Measurements from ENCODE around the gene P2RY2.

The P2RY2 gene

GRCh38 chr11:73265853-73266645, 48.0 kb downstream of the P2RY2 start:
- H3K27ac ChIP-seq (ENCODE audit: insufficient read depth in 1 of 2, low read depth in 1 of 2, low read length in 2 of 2, poor library complexity in 1 of 2, severe bottlenecking in 2 of 2) = no peak overlapping the region
- H3K27me3 ChIP-seq (replicated peaks in 2 of 5; ENCODE audit: control insufficient read depth in 4 of 5, insufficient read depth in 5 of 5, low read length in 4 of 5) = peaks cover 0 to 35% (median 12%) of the 10 kb centered on the region in 5 experiments
- ChIA-PET CTCF (interaction anchor here (1.2 to 14.9 kb wide), 4 partner anchors 22 to 85 kb away, joined by 3 to 154 read pairs (median 8); no protein-coding TSS in a partner anchor), POLR2A (no interaction called here)
- H3K36me3 ChIP-seq (ENCODE audit: control insufficient read depth in 4 of 4, insufficient read depth in 4 of 4, low read length in 3 of 4) = no peaks in the 10 kb centered on the region
- DNase-seq = no peak
- no peak overlapping the region for H3K4me3 ChIP-seq (ENCODE audit: control insufficient read depth in 1 of 7, extremely low read depth in 1 of 7, insufficient read depth in 4 of 7, low read depth in 2 of 7, low read length in 6 of 7)
- peaks cover 0 to 23% (median 7%) of the 10 kb centered on the region in 4 experiments for H3K4me1 ChIP-seq (ENCODE audit: control extremely low read depth in 1 of 4, control insufficient read depth in 4 of 4, insufficient read depth in 4 of 4, low read length in 3 of 4)
- WGBS (ENCODE audit: insufficient coverage) = 100% methylated on average over 3 of the region's 3 CpGs
- H3K9me3 ChIP-seq (ENCODE audit: control extremely low read depth in 1 of 5, control insufficient read depth in 4 of 5, insufficient read depth in 2 of 5, low read depth in 1 of 5, low read length in 4 of 5) = no peaks in the 10 kb centered on the region

- Histone ChIP-seq H3K27me3 (replicated peaks in 2 of 5; ENCODE audit: control insufficient read depth in 4 of 5, insufficient read depth in 5 of 5, low read length in 4 of 5) (peaks cover 0 to 35% (median 12%) of the 10 kb centered on the region in 5 experiments), H3K4me1 (ENCODE audit: control extremely low read depth in 1 of 4, control insufficient read depth in 4 of 4, insufficient read depth in 4 of 4, low read length in 3 of 4) (peaks cover 0 to 29% (median 7%) of the 10 kb centered on the region in 4 experiments), H3K36me3 (ENCODE audit: control insufficient read depth in 4 of 4, insufficient read depth in 4 of 4, low read length in 3 of 4) (no peaks in the 10 kb centered on the region), H3K27ac (ENCODE audit: insufficient read depth in 1 of 2, low read depth in 1 of 2, low read length in 2 of 2, poor library complexity in 1 of 2, severe bottlenecking in 2 of 2) (no peak overlapping the region), H3K9me3 (ENCODE audit: control extremely low read depth in 1 of 5, control insufficient read depth in 4 of 5, insufficient read depth in 2 of 5, low read depth in 1 of 5, low read length in 4 of 5) (no peaks in the 10 kb centered on the region), H3K4me3 (ENCODE audit: control insufficient read depth in 1 of 7, extremely low read depth in 1 of 7, insufficient read depth in 4 of 7, low read depth in 2 of 7, low read length in 6 of 7) (no peak overlapping the region)
- ChIA-PET POLR2A (no interaction called here), CTCF (interaction anchor here (1.2 to 14.9 kb wide), 4 partner anchors 22 to 40 kb away, joined by 3 to 154 read pairs (median 8); no protein-coding TSS in a partner anchor)
- DNase-seq = no peak
- 100% methylated on average over 1 of the region's 4 CpGs for WGBS (ENCODE audit: insufficient coverage)
Measured at GRCh38 chr11:73266646-73267020, 48.6 kb downstream of the P2RY2 start.

- no peaks in the 10 kb centered on the region for H3K9me3 ChIP-seq (ENCODE audit: control extremely low read depth in 1 of 5, control insufficient read depth in 4 of 5, insufficient read depth in 2 of 5, low read depth in 1 of 5, low read length in 4 of 5)
- no peak overlapping the region for H3K27ac ChIP-seq (ENCODE audit: insufficient read depth in 1 of 2, low read depth in 1 of 2, low read length in 2 of 2, poor library complexity in 1 of 2, severe bottlenecking in 2 of 2)
- 100% methylated on average over 2 of the region's 3 CpGs for WGBS (ENCODE audit: insufficient coverage)
- ChIA-PET CTCF (interaction anchor here (0.9 to 14.9 kb wide), 7 partner anchors 21 to 436 kb away, joined by 3 to 154 read pairs (median 4); no protein-coding TSS in a partner anchor), POLR2A (no interaction called here)
- peaks cover 0 to 35% (median 7%) of the 10 kb centered on the region in 4 experiments for H3K4me1 ChIP-seq (ENCODE audit: control extremely low read depth in 1 of 4, control insufficient read depth in 4 of 4, insufficient read depth in 4 of 4, low read length in 3 of 4)
- H3K4me3 ChIP-seq (ENCODE audit: control insufficient read depth in 1 of 7, extremely low read depth in 1 of 7, insufficient read depth in 4 of 7, low read depth in 2 of 7, low read length in 6 of 7) = no peak overlapping the region
- DNase-seq = no peak
- peaks cover 0 to 35% (median 12%) of the 10 kb centered on the region in 5 experiments for H3K27me3 ChIP-seq (replicated peaks in 2 of 5; ENCODE audit: control insufficient read depth in 4 of 5, insufficient read depth in 5 of 5, low read length in 4 of 5)
- no peaks in the 10 kb centered on the region for H3K36me3 ChIP-seq (ENCODE audit: control insufficient read depth in 4 of 4, insufficient read depth in 4 of 4, low read length in 3 of 4)
Measured at GRCh38 chr11:73267122-73267846, 49.2 kb downstream of the P2RY2 start.

GRCh38 chr11:73267906-73268540, 49.9 kb downstream of the P2RY2 start:
- Histone ChIP-seq H3K9me3 (ENCODE audit: control extremely low read depth in 1 of 5, control insufficient read depth in 4 of 5, insufficient read depth in 2 of 5, low read depth in 1 of 5, low read length in 4 of 5) (no peaks in the 10 kb centered on the region), H3K27ac (ENCODE audit: insufficient read depth in 1 of 2, low read depth in 1 of 2, low read length in 2 of 2, poor library complexity in 1 of 2, severe bottlenecking in 2 of 2) (no peak overlapping the region), H3K36me3 (ENCODE audit: control insufficient read depth in 4 of 4, insufficient read depth in 4 of 4, low read length in 3 of 4) (no peaks in the 10 kb centered on the region), H3K4me1 (ENCODE audit: control extremely low read depth in 1 of 4, control insufficient read depth in 4 of 4, insufficient read depth in 4 of 4, low read length in 3 of 4) (peaks cover 0 to 42% (median 7%) of the 10 kb centered on the region in 4 experiments), H3K27me3 (replicated peaks in 2 of 5; ENCODE audit: control insufficient read depth in 4 of 5, insufficient read depth in 5 of 5, low read length in 4 of 5) (peaks cover 0 to 31% (median 9%) of the 10 kb centered on the region in 5 experiments), H3K4me3 (ENCODE audit: control insufficient read depth in 1 of 7, extremely low read depth in 1 of 7, insufficient read depth in 4 of 7, low read depth in 2 of 7, low read length in 6 of 7) (no peak overlapping the region)
- whole genome bisulfite sequencing (ENCODE audit: insufficient coverage) = 93% methylated on average over 6 of the region's 8 CpGs
- no peak for DNase-seq
- POLR2A ChIA-PET = interaction anchor here (0.6 kb wide), 1 partner anchor 22 kb away, joined by 5 read pairs; no protein-coding TSS in a partner anchor
- CTCF ChIA-PET = interaction anchor here (0.9 to 14.9 kb wide), 7 partner anchors 10 to 436 kb away, joined by 3 to 154 read pairs (median 4); no protein-coding TSS in a partner anchor

GRCh38 chr11:73268671-73269271, 50.7 kb downstream of the P2RY2 start:
- no peak overlapping the region for H3K27ac ChIP-seq (ENCODE audit: insufficient read depth in 1 of 2, low read depth in 1 of 2, low read length in 2 of 2, poor library complexity in 1 of 2, severe bottlenecking in 2 of 2)
- no peak for DNase-seq
- POLR2A ChIA-PET = no interaction called here
- H3K9me3 ChIP-seq (ENCODE audit: control extremely low read depth in 1 of 5, control insufficient read depth in 4 of 5, insufficient read depth in 2 of 5, low read depth in 1 of 5, low read length in 4 of 5) = no peaks in the 10 kb centered on the region
- CTCF ChIA-PET = interaction anchor here (1.2 to 14.9 kb wide), 5 partner anchors 9 to 437 kb away, joined by 3 to 154 read pairs (median 4); no protein-coding TSS in a partner anchor
- H3K4me1 ChIP-seq (ENCODE audit: control extremely low read depth in 1 of 4, control insufficient read depth in 4 of 4, insufficient read depth in 4 of 4, low read length in 3 of 4) = peaks cover 0 to 50% (median 7%) of the 10 kb centered on the region in 4 experiments
- no peaks in the 10 kb centered on the region for H3K36me3 ChIP-seq (ENCODE audit: control insufficient read depth in 4 of 4, insufficient read depth in 4 of 4, low read length in 3 of 4)
- H3K4me3 ChIP-seq (ENCODE audit: control insufficient read depth in 1 of 7, extremely low read depth in 1 of 7, insufficient read depth in 4 of 7, low read depth in 2 of 7, low read length in 6 of 7) = no peak overlapping the region
- WGBS (ENCODE audit: insufficient coverage) = 94% methylated on average over 8 of the region's 8 CpGs
- peaks cover 0 to 24% (median 9%) of the 10 kb centered on the region in 5 experiments for H3K27me3 ChIP-seq (replicated peaks in 2 of 5; ENCODE audit: control insufficient read depth in 4 of 5, insufficient read depth in 5 of 5, low read length in 4 of 5)

- CTCF ChIA-PET = interaction anchor here (1.0 to 14.9 kb wide), 4 partner anchors 8 to 67 kb away, joined by 3 to 154 read pairs (median 5); no protein-coding TSS in a partner anchor
- no peaks in the 10 kb centered on the region for H3K36me3 ChIP-seq (ENCODE audit: control insufficient read depth in 4 of 4, insufficient read depth in 4 of 4, low read length in 3 of 4)
- H3K9me3 ChIP-seq (ENCODE audit: control extremely low read depth in 1 of 5, control insufficient read depth in 4 of 5, insufficient read depth in 2 of 5, low read depth in 1 of 5, low read length in 4 of 5) = no peaks in the 10 kb centered on the region
- H3K4me1 ChIP-seq (ENCODE audit: control extremely low read depth in 1 of 4, control insufficient read depth in 4 of 4, insufficient read depth in 4 of 4, low read length in 3 of 4) = peaks cover 0 to 58% (median 5%) of the 10 kb centered on the region in 4 experiments
- peaks cover 0 to 16% (median 7%) of the 10 kb centered on the region in 5 experiments for H3K27me3 ChIP-seq (replicated peaks in 2 of 5; ENCODE audit: control insufficient read depth in 4 of 5, insufficient read depth in 5 of 5, low read length in 4 of 5)
- H3K4me3 ChIP-seq (ENCODE audit: control insufficient read depth in 1 of 7, extremely low read depth in 1 of 7, insufficient read depth in 4 of 7, low read depth in 2 of 7, low read length in 6 of 7) = no peak overlapping the region
- DNase-seq = no peak
- H3K27ac ChIP-seq (ENCODE audit: insufficient read depth in 1 of 2, low read depth in 1 of 2, low read length in 2 of 2, poor library complexity in 1 of 2, severe bottlenecking in 2 of 2) = no peak overlapping the region
- POLR2A ChIA-PET = no interaction called here
- 88% methylated on average over 4 of the region's 7 CpGs for WGBS (ENCODE audit: insufficient coverage)
Measured at GRCh38 chr11:73269459-73270015, 51.5 kb downstream of the P2RY2 start.
